ENCODE results near the gene CIAO2A.

DNA sequence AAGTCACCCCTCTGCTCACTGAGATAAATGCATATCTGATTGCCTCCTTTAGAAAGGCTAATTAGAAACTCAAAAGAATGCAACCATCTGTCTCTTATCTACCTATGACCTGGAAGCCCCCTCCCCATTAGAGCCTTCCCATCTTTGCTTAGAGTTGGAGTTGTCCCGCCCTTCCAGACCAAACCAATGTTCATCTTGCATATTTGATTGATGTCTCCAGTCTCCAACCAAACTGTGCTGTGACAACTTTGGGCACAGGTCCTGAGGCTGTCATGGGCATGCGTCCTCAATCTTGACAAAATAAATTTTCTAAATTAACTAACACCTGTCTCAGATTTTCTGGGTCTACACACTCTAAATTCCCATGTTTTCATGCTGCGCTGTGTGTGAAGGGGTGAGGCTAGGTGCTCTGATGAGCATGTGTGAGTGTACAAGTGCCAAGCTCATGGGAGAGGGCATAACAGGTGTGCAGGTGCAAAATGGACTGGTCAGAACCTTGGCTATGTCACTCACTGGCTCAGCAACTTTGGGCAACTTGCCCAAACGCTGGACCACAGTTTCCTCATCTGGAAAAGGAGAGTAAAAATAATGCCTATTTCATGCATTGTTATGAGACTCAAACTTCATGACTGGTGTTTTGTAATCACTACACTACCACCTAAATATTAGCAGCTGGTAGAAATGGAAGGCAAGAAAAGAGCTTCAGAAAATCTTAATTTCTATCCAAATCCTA, 54.6 kb downstream of the CIAO2A start:
- TF ChIP-seq, protein P1, sequence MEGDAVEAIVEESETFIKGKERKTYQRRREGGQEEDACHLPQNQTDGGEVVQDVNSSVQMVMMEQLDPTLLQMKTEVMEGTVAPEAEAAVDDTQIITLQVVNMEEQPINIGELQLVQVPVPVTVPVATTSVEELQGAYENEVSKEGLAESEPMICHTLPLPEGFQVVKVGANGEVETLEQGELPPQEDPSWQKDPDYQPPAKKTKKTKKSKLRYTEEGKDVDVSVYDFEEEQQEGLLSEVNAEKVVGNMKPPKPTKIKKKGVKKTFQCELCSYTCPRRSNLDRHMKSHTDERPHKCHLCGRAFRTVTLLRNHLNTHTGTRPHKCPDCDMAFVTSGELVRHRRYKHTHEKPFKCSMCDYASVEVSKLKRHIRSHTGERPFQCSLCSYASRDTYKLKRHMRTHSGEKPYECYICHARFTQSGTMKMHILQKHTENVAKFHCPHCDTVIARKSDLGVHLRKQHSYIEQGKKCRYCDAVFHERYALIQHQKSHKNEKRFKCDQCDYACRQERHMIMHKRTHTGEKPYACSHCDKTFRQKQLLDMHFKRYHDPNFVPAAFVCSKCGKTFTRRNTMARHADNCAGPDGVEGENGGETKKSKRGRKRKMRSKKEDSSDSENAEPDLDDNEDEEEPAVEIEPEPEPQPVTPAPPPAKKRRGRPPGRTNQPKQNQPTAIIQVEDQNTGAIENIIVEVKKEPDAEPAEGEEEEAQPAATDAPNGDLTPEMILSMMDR (IDR thresholded peaks at IDR 0.05 in 4 of 5, conservative IDR thresholded peaks at IDR 0.05 in 1 of 5) = no peak
- no peak for TF ChIP-seq POLR2A (IDR thresholded peaks at IDR 0.05)
